Bronchial epithelial cell (primary cell): ENCODE measurements around the gene JMJD1C. TPM values are rescaled to one million over a fixed set of nuclear protein-coding genes. Genes with fewer than 3 reads are reported as not detected.
"Not testable (repeated sequence)": the region's sequence is repeated elsewhere in the genome, so short reads cannot be mapped to it uniquely, and the experiment has no call there.

Experiments used
- DNase-seq: peaks from one replicate; pipeline ENCODE4 v3.0.0-alpha.2; 2010; ENCODE audit warnings: low read depth
- FAIRE-seq: peaks from 2 replicates; lab custom pipeline; 2011; peaks lifted over from hg19 to GRCh38; lab: Jason Lieb, UNC
- H3K27me3 ChIP-seq: 2 replicates; pipeline ENCODE4 v1.5.1; 2011; ENCODE audit warnings: low read length; ENCODE audit not compliant: control insufficient read depth, insufficient read depth
- H3K36me3 ChIP-seq: 2 replicates; pipeline ENCODE4 v1.5.1; 2011; ENCODE audit warnings: low read length; ENCODE audit not compliant: control insufficient read depth, insufficient read depth
- H3K4me3 ChIP-seq: 2 replicates; pipeline ENCODE4 v1.5.1; 2011; ENCODE audit warnings: mild to moderate bottlenecking, low read depth, low read length, control low read depth
- total RNA-seq: library from RNA; depleted of rRNA; stranded (reverse); fragments of >200 nt; gene quantifications from 2 replicates; pipeline ENCODE4 v1.2.1, GENCODE V29; 2014
- TF ChIP-seq, protein P1 (sequence below): IDR thresholded peaks from 2 replicates; pipeline ENCODE4 v1.5.1; 2011; ENCODE audit warnings: mild to moderate bottlenecking, moderate library complexity, low read length, control low read depth, inconsistent platforms; ENCODE audit not compliant: insufficient read depth, severe bottlenecking

Gene JMJD1C
- total RNA-seq, 1 donor from 2014 or later = 72.1 TPM

DNA sequence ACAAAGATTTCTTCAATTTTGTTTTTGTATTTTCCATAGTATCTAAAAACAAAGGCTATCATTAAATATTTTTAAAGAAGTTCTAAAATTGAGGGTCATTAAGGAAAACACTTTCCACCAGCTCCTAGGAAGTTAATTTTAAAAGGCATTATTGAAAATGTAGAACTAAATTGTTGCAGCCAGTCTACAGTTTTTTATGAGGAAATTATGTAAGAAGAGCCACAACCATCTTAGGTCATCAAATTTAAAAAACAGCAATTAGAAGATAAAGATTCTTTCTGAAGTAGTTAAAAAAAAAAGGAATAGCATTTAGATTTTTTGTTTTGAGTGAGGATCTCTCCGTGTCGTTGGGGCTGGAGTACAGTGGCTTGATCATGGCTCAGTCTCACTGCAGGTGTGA lies 171.0 kb downstream of the JMJD1C start:
- FAIRE-seq = no peak
- no peak for DNase-seq
- Histone ChIP-seq H3K27me3 (no peaks in the 10 kb centered on the region), H3K36me3 (no peaks in the 10 kb centered on the region), H3K4me3 (no peak overlapping the region)
- TF ChIP-seq, protein P1, sequence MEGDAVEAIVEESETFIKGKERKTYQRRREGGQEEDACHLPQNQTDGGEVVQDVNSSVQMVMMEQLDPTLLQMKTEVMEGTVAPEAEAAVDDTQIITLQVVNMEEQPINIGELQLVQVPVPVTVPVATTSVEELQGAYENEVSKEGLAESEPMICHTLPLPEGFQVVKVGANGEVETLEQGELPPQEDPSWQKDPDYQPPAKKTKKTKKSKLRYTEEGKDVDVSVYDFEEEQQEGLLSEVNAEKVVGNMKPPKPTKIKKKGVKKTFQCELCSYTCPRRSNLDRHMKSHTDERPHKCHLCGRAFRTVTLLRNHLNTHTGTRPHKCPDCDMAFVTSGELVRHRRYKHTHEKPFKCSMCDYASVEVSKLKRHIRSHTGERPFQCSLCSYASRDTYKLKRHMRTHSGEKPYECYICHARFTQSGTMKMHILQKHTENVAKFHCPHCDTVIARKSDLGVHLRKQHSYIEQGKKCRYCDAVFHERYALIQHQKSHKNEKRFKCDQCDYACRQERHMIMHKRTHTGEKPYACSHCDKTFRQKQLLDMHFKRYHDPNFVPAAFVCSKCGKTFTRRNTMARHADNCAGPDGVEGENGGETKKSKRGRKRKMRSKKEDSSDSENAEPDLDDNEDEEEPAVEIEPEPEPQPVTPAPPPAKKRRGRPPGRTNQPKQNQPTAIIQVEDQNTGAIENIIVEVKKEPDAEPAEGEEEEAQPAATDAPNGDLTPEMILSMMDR = no peak

DNA sequence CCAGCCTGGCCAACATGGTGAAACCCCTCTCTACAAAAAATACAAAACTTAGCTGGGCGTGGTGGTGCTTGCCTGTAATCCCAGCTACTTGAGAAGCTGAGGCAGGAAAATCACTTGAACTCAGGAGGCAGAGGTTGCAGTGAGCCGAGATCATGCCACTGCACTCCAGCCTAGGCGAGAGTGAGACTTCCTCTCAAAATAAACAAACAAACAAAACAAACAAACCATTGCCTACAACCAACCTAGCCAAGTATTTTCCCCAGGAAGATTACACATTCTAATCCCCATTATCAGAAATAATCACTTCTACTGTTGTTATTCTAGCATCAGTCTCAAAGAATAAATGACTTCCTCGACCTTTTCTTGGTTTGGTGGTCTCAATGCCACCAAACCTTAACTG lies 172.9 kb downstream of the JMJD1C start:
- FAIRE-seq, DNase-seq: not testable (repeated sequence)

DNA sequence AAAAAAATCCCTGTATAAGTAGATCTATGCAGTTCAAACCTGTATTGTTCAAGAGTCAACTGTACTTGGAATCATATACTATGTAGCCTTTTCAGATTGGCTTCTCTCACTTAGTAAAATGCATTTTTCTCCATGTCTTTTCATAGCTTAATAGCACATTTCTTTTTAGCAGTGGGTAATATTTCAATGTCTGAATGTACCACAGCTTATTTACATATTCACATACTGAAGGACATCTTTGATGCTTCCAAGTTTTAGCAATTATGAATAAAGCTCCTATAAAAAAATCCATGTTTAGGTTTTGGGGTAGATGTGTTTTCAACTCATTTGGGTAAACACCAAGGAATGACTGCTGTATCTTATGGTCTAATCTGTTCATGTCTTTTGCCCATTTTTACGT lies 177.6 kb downstream of the JMJD1C start:
- Histone ChIP-seq H3K27me3 (no peaks in the 10 kb centered on the region), H3K4me3 (no peak overlapping the region), H3K36me3 (no peaks in the 10 kb centered on the region)
- FAIRE-seq = no peak
- DNase-seq = no peak
- TF ChIP-seq, protein P1 = no peak

More for the DNA sequence above, 172.9 kb downstream of the JMJD1C start:
- not testable (repeated sequence) for H3K36me3 ChIP-seq, H3K4me3 ChIP-seq, H3K27me3 ChIP-seq

DNA sequence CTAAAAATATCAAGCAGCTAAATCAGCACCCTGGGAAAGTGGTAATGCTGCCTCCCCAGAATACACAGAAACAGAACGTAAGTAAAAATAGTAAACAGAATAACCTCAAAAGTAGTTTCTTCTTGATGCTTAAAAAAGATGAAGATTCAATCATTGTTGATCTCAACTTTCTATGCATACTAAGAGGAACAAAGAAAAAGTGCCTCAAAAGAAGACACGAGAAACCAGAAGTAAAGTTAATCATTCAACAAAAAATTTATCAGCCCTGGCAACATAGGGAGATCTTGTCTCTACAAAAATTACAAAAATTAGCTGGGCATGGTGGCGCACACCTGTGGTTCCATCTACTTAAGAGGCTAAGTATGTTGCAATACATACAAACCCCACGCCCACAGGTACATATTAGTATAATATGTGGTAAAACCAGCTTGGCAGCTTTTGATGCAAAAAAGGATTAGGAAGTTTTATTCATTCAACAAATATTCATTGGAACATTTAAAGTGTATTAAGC lies 179.0 kb downstream of the JMJD1C start:
- no peaks in the 10 kb centered on the region for H3K27me3 ChIP-seq
- H3K4me3 ChIP-seq = no peak overlapping the region
- TF ChIP-seq, protein P1 = no peak
- DNase-seq (peak; percentile 83), FAIRE-seq (no peak)
- H3K36me3 ChIP-seq = no peaks in the 10 kb centered on the region

DNA sequence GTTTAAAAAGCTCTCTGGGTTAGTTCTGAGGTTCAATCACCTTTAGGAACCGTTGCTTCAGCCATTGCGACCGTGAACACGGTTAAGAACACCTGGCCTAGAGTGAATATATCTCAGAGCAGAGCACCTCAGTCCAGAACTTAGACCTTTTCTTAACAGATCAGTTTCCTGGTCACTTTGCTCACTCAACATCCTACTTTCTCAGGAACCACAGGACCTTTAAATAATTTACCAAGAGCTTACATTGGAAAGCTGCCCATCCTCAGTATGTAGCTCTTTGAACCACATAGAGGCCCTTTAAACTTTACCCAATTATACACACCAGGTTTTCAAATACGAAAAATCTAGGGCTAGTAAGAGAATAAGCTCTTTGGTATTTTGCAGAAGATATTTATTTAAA lies 179.4 kb downstream of the JMJD1C start:
- no peaks in the 10 kb centered on the region for H3K27me3 ChIP-seq
- no peaks in the 10 kb centered on the region for H3K36me3 ChIP-seq
- no peak overlapping the region for H3K4me3 ChIP-seq
- FAIRE-seq = no peak
- no peak for DNase-seq
- TF ChIP-seq, protein P1 = no peak

DNA sequence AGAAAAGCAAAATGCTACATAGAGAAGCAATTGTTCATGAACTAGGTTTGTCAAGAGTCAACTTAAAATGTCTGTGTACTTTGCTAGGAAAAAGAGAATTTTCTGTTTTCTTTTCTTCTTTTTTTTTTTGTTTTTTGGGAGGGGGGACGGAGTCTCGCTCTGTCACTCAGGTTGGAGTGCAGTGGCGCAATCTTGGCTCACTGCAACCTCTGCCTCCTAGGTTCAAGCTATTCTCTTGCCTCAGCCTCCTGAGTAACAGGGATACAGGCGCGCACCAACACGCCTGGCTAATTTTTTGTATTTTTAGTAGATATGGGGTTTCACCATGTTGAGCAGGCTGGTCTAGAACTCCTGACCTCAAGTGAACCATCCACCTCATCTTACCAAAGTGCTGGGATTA lies 181.9 kb downstream of the JMJD1C start:
- FAIRE-seq, H3K36me3 ChIP-seq, H3K4me3 ChIP-seq, H3K27me3 ChIP-seq, DNase-seq: not testable (repeated sequence)

DNA sequence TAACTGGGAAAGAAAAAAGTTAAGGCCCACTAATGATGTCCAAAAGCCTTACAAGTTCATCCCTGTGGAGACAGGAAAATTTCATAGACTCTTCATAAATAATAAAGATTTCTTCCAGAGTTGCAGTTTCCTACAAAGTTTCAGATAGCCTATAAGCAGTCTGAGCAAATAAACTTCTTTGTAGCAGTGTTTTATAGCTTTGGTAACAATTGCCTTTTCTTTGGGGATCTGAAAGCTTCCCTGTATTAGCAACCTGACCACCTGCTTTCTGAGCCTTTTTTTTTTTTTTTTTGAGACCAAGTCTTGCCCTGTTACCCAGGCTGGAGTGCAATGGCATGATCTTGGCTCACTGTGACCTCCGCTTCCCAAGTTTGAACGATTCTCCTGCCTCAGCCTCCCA lies 182.7 kb downstream of the JMJD1C start:
- FAIRE-seq = no peak
- H3K4me3 ChIP-seq = no peak overlapping the region
- DNase-seq = no peak
- H3K36me3 ChIP-seq = no peaks in the 10 kb centered on the region
- H3K27me3 ChIP-seq = no peaks in the 10 kb centered on the region
- TF ChIP-seq, protein P1 = no peak
